CMK (cell line): ENCODE results near the gene YAP1.

Source experiments
- DNase-seq: peaks from one replicate; pipeline ENCODE4 v3.0.0-alpha.2; 2010; ENCODE audit warnings: low read depth

Gene YAP1

GRCh38 chr11:102280245-102280833 lies 170.1 kb downstream of the YAP1 start:
- no peak for DNase-seq
